ENCODE results near the gene NFILZ. TPM values are rescaled to one million over a fixed set of nuclear protein-coding genes. Genes with fewer than 3 reads are reported as not detected.
A peak's percentile ranks its signal among the peaks of the same experiment; 100 is the strongest.

The NFILZ gene
- total and polyA plus RNA-seq, 4 donors, result not detected

- TF ChIP-seq CTCF (IDR thresholded peaks at IDR 0.05; ENCODE audit: control extremely low read depth, extremely low read depth), result no peak
- WGBS, 2 donors, result 0 to 5% methylated on average over 8 to 9 of the region's 9 CpGs
- DNase-seq (peak; percentile 53 to 68 (median 56)), ATAC-seq (ENCODE audit: insufficient read depth, low FRiP score) (no peak)
- H3K36me3 ChIP-seq (ENCODE audit: control insufficient read depth in 4 of 4, insufficient read depth in 4 of 4, low read length in 4 of 4), result peaks cover 0 to 2% (median 0%) of the 10 kb centered on the region in 4 donors
- no peaks in the 10 kb centered on the region for H3K27me3 ChIP-seq (ENCODE audit: control insufficient read depth in 3 of 3, insufficient read depth in 3 of 3, low read length in 2 of 3)
- peaks cover 3 to 18% (median 10%) of the 10 kb centered on the region in 5 donors for H3K4me1 ChIP-seq (ENCODE audit: control insufficient read depth in 5 of 5, insufficient read depth in 5 of 5, low read length in 5 of 5)
- peaks cover 0 to 3% (median 0%) of the 10 kb centered on the region in 4 donors for H3K9me3 ChIP-seq (ENCODE audit: control insufficient read depth in 4 of 4, insufficient read depth in 3 of 4, low read length in 3 of 4)
- H3K4me3 ChIP-seq, result no peak overlapping the region
- H3K27ac ChIP-seq (ENCODE audit: low read depth in 1 of 2, low read length in 1 of 2), result no peak overlapping the region
- H3K9ac ChIP-seq (ENCODE audit: insufficient read depth in 1 of 2, low read length in 2 of 2), result no peak overlapping the region
These were observed 19.5 kb upstream of the NFILZ start for GRCh38 chr19:8610936-8611300.

GRCh38 chr19:8611391-8611876 lies 19.0 kb upstream of the NFILZ start:
- no peaks in the 10 kb centered on the region for H3K27me3 ChIP-seq (ENCODE audit: control insufficient read depth in 3 of 3, insufficient read depth in 3 of 3, low read length in 2 of 3)
- no peak overlapping the region for H3K9ac ChIP-seq (ENCODE audit: insufficient read depth in 1 of 2, low read length in 2 of 2)
- H3K36me3 ChIP-seq (ENCODE audit: control insufficient read depth in 4 of 4, insufficient read depth in 4 of 4, low read length in 4 of 4), result peaks cover 0 to 2% (median 0%) of the 10 kb centered on the region in 4 donors
- peaks cover 0 to 3% (median 0%) of the 10 kb centered on the region in 4 donors for H3K9me3 ChIP-seq (ENCODE audit: control insufficient read depth in 4 of 4, insufficient read depth in 3 of 4, low read length in 3 of 4)
- peak overlapping the region in 1 of 2 donors; percentile 60 for H3K27ac ChIP-seq (ENCODE audit: low read depth in 1 of 2, low read length in 1 of 2)
- no peak overlapping the region for H3K4me3 ChIP-seq
- peak; percentile 43 to 64 (median 56) for DNase-seq
- TF ChIP-seq CTCF (IDR thresholded peaks at IDR 0.05; ENCODE audit: control extremely low read depth, extremely low read depth), result no peak
- H3K4me1 ChIP-seq (ENCODE audit: control insufficient read depth in 5 of 5, insufficient read depth in 5 of 5, low read length in 5 of 5), result peaks cover 3 to 18% (median 10%) of the 10 kb centered on the region in 5 donors
- ATAC-seq (ENCODE audit: insufficient read depth, low FRiP score), result no peak
- WGBS, 2 donors, result 40% methylated on average over 17 to 18 of the region's 18 CpGs

GRCh38 chr19:8611877-8612806 lies 18.3 kb upstream of the NFILZ start:
- peaks cover 0 to 3% (median 0%) of the 10 kb centered on the region in 4 donors for H3K9me3 ChIP-seq (ENCODE audit: control insufficient read depth in 4 of 4, insufficient read depth in 3 of 4, low read length in 3 of 4)
- ATAC-seq (ENCODE audit: insufficient read depth, low FRiP score) (no peak), DNase-seq (peak; percentile 41 to 74 (median 62))
- TF ChIP-seq CTCF (IDR thresholded peaks at IDR 0.05; ENCODE audit: control extremely low read depth, extremely low read depth), result no peak
- 50 to 69% methylated on average over 12 of the region's 12 CpGs for WGBS, 2 donors
- no peak overlapping the region for H3K9ac ChIP-seq (ENCODE audit: insufficient read depth in 1 of 2, low read length in 2 of 2)
- peaks cover 3 to 18% (median 10%) of the 10 kb centered on the region in 5 donors for H3K4me1 ChIP-seq (ENCODE audit: control insufficient read depth in 5 of 5, insufficient read depth in 5 of 5, low read length in 5 of 5)
- peaks cover 0 to 2% (median 0%) of the 10 kb centered on the region in 4 donors for H3K36me3 ChIP-seq (ENCODE audit: control insufficient read depth in 4 of 4, insufficient read depth in 4 of 4, low read length in 4 of 4)
- no peaks in the 10 kb centered on the region for H3K27me3 ChIP-seq (ENCODE audit: control insufficient read depth in 3 of 3, insufficient read depth in 3 of 3, low read length in 2 of 3)
- no peak overlapping the region for H3K4me3 ChIP-seq
- peak overlapping the region in 1 of 2 donors; percentile 60 for H3K27ac ChIP-seq (ENCODE audit: low read depth in 1 of 2, low read length in 1 of 2)

All from lung (tissue), 12 donors.